DND-41 (cell line): ENCODE results near the gene CRNKL1.

Experiments used
- EZH2 ChIP-seq: IDR thresholded peaks from 3 replicates; pipeline ENCODE4 v1.6.1; 2012; ENCODE audit warnings: borderline replicate concordance, low read depth, mild to moderate bottlenecking, moderate library complexity, low read length, inconsistent platforms; ENCODE audit not compliant: severe bottlenecking
- TF ChIP-seq, protein P1 (sequence below): IDR thresholded peaks from 2 replicates; pipeline ENCODE4 v1.5.1; 2012; ENCODE audit warnings: borderline replicate concordance, low read length, moderate library complexity, mild to moderate bottlenecking; ENCODE audit not compliant: poor library complexity, severe bottlenecking; ENCODE audit errors: extremely low read depth

DNA sequence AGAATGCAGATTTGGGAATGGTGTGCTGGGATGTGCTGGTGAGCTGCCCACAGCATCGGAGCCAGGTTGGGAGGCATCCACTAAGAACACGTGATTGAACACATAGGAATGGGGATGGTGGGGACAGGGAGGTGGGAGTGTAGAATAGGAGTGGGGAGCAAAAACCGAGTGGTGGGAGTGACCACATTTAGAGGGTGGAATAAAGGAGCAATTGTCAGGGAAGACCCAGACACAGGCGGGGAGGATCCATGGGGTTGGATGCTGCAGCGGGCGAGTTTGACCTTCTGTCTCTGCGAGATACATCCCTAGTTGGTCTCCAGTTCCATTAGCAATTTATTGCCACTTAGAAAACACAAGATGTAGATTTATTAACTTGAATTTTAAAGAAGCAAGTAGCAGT is 30.4 kb downstream of the CRNKL1 start:
- TF ChIP-seq, protein P1, sequence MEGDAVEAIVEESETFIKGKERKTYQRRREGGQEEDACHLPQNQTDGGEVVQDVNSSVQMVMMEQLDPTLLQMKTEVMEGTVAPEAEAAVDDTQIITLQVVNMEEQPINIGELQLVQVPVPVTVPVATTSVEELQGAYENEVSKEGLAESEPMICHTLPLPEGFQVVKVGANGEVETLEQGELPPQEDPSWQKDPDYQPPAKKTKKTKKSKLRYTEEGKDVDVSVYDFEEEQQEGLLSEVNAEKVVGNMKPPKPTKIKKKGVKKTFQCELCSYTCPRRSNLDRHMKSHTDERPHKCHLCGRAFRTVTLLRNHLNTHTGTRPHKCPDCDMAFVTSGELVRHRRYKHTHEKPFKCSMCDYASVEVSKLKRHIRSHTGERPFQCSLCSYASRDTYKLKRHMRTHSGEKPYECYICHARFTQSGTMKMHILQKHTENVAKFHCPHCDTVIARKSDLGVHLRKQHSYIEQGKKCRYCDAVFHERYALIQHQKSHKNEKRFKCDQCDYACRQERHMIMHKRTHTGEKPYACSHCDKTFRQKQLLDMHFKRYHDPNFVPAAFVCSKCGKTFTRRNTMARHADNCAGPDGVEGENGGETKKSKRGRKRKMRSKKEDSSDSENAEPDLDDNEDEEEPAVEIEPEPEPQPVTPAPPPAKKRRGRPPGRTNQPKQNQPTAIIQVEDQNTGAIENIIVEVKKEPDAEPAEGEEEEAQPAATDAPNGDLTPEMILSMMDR, result no peak
- no peak for TF ChIP-seq EZH2
